CD14-positive monocyte (primary cell): Measurements from ENCODE around the gene EDDM13. TPM values are rescaled to one million over a fixed set of nuclear protein-coding genes. Genes with fewer than 3 reads are reported as not detected.
A peak's percentile ranks its signal among the peaks of the same experiment; 100 is the strongest.

ENCODE experiments used
- DNase-seq, 3 donors: peaks; one replicate each; pipeline ENCODE4 v3.0.0-alpha.2; 2011 to 2022
- H2AFZ ChIP-seq: 2 replicates; pipeline ENCODE4 v1.6.0; 2012; ENCODE audit warnings: mild to moderate bottlenecking, low read depth, low read length, inconsistent platforms; ENCODE audit not compliant: insufficient read depth, poor library complexity, severe bottlenecking
- H3K27ac ChIP-seq, 2 donors: 1 replicate in 1 of 2; 2 replicates in 1 of 2; pipeline ENCODE4 v1.5.1; 2012 to 2013; ENCODE audit warnings: low read length in 2 of 2, control low read depth in 1 of 2, inconsistent platforms in 1 of 2, low read depth in 1 of 2, mild to moderate bottlenecking in 1 of 2
- H3K27me3 ChIP-seq, 2 donors: one replicate each; pipeline versions ENCODE4 v1.6.0 to v1.6.1; 2011 to 2013; ENCODE audit warnings: low read length in 2 of 2; ENCODE audit not compliant: control insufficient read depth in 2 of 2, insufficient read depth in 2 of 2
- H3K36me3 ChIP-seq, 2 donors: replicated peaks in 1 of 2; 1 replicate in 1 of 2; 2 replicates in 1 of 2; pipeline versions ENCODE4 v1.5.1 to v1.6.1; 2012 to 2013; ENCODE audit warnings: low read length in 2 of 2, control low read depth in 1 of 2, inconsistent platforms in 1 of 2, mild to moderate bottlenecking in 1 of 2; ENCODE audit not compliant: insufficient read depth in 2 of 2, control insufficient read depth in 1 of 2
- H3K4me1 ChIP-seq, 2 donors: 1 replicate in 1 of 2; 2 replicates in 1 of 2; pipeline versions ENCODE4 v1.5.1 to v1.6.1; 2012 to 2013; ENCODE audit warnings: low read length in 2 of 2, control low read depth in 1 of 2, inconsistent platforms in 1 of 2, mild to moderate bottlenecking in 1 of 2, moderate library complexity in 1 of 2; ENCODE audit not compliant: insufficient read depth in 2 of 2, control insufficient read depth in 1 of 2
- H3K4me2 ChIP-seq: replicated peaks from 2 replicates; pipeline ENCODE3; 2012; ENCODE audit warnings: low read length, moderate library complexity, mild to moderate bottlenecking; ENCODE audit not compliant: poor library complexity, severe bottlenecking; ENCODE audit errors: extremely low read depth
- H3K4me3 ChIP-seq, 3 experiments: fragments of 200-600 bp in 1 of 3; sonication (generic) in 1 of 3; replicated peaks in 1 of 3; 1 replicate in 2 of 3; 2 replicates in 1 of 3; pipeline ENCODE4 v1.5.1; 2011 to 2013; ENCODE audit warnings: low read length in 3 of 3, mild to moderate bottlenecking in 3 of 3, control low read depth in 2 of 3, low read depth in 2 of 3, inconsistent platforms in 1 of 3, moderate library complexity in 1 of 3
- H3K79me2 ChIP-seq: 2 replicates; pipeline ENCODE4 v1.6.0; 2012; ENCODE audit warnings: mild to moderate bottlenecking, control low read depth, inconsistent platforms, low read length, moderate library complexity; ENCODE audit not compliant: insufficient read depth
- H3K9ac ChIP-seq: 2 replicates; pipeline ENCODE4 v1.6.0; 2017; ENCODE audit warnings: low read length, mild to moderate bottlenecking; ENCODE audit not compliant: insufficient read depth, poor library complexity, severe bottlenecking
- H3K9me3 ChIP-seq, 2 donors: replicated peaks in 1 of 2; 1 replicate in 1 of 2; 2 replicates in 1 of 2; pipeline versions ENCODE4 v1.5.1 to v1.6.1; 2012 to 2013; ENCODE audit warnings: low read length in 2 of 2, control low read depth in 1 of 2; ENCODE audit not compliant: control insufficient read depth in 1 of 2, insufficient read depth in 1 of 2
- H4K20me1 ChIP-seq: 2 replicates; pipeline ENCODE4 v1.6.0; 2012; ENCODE audit warnings: mild to moderate bottlenecking, low read length, control low read depth, moderate library complexity; ENCODE audit not compliant: insufficient read depth
- H3K27ac Mint-ChIP-seq, 7 donors: one replicate each; pipeline ENCODE4 v1.8.0; 2020; ENCODE audit warnings: mild to moderate bottlenecking in 7 of 7, mixed read lengths in 7 of 7, moderate library complexity in 6 of 7, inconsistent platforms in 2 of 7
- H3K27me3 Mint-ChIP-seq, 3 donors: one replicate each; pipeline ENCODE4 v1.8.0; 2021 to 2022; ENCODE audit warnings: low read depth in 3 of 3, mild to moderate bottlenecking in 3 of 3, mixed read lengths in 3 of 3, moderate library complexity in 3 of 3, inconsistent platforms in 1 of 3
- H3K36me3 Mint-ChIP-seq, 2 donors: one replicate each; pipeline ENCODE4 v1.8.0; 2020; ENCODE audit warnings: mixed read lengths in 2 of 2, inconsistent platforms in 1 of 2, mild to moderate bottlenecking in 1 of 2
- H3K4me1 Mint-ChIP-seq: one replicate; pipeline ENCODE4 v1.8.0; 2020; ENCODE audit warnings: mild to moderate bottlenecking, mixed read lengths
- H3K4me3 Mint-ChIP-seq, 2 donors: one replicate each; pipeline ENCODE4 v1.8.0; 2020; ENCODE audit warnings: mild to moderate bottlenecking in 2 of 2, mixed read lengths in 2 of 2, moderate library complexity in 1 of 2
- H3K9me3 Mint-ChIP-seq, 7 donors: one replicate each; pipeline ENCODE4 v1.8.0; 2020 to 2022; ENCODE audit warnings: mixed read lengths in 7 of 7, mild to moderate bottlenecking in 6 of 7, moderate library complexity in 6 of 7, inconsistent platforms in 2 of 7
- CTCF ChIP-seq: fragments of 200-600 bp; IDR thresholded peaks from one replicate; pipeline ENCODE4 v1.8.0; 2022; ENCODE audit warnings: antibody characterized with exemption, mild to moderate bottlenecking
- WGBS: methylation state at CpG from one replicate; pipeline ENCODE4 v1.1.5; 2013; ENCODE audit warnings: missing lambda C conversion rate; ENCODE audit not compliant: insufficient coverage; 5-methylcytosine and 5-hydroxymethylcytosine counted together
- intact Hi-C, 2 donors: fragments of 100-400 bp; cut with micrococcal nuclease; formaldehyde crosslinking; loops; one replicate each; pipeline versions ENCODE4 v1.15.0 to v1.15.1; 2023
- polyA plus RNA-seq, 3 donors: library from polyadenylated mRNA; depleted of rRNA in 1 of 3; unstranded in 2 of 3; stranded (reverse) in 1 of 3; fragments of 300-500 nt in 2 of 3; fragments of >200 nt in 1 of 3; fragmentation: Illumina TruSeq in 2 of 3; gene quantifications; 1 replicate in 2 of 3; 2 replicates in 1 of 3; pipeline ENCODE4 v1.2.3, GENCODE V29; 2012 to 2021

The EDDM13 gene
- polyA plus RNA-seq, 3 donors: 0.25 to 0.70 (median 0.61) TPM

- Histone ChIP-seq H2AFZ (no peak overlapping the region), H3K27ac (no peak overlapping the region), H3K4me1 (no peaks in the 10 kb centered on the region), H4K20me1 (no peaks in the 10 kb centered on the region), H3K36me3 (no peaks in the 10 kb centered on the region), H3K9ac (no peak overlapping the region), H3K4me2 (no peak overlapping the region), H3K9me3 (no peaks in the 10 kb centered on the region), H3K27me3 (no peaks in the 10 kb centered on the region), H3K4me3 (no peak overlapping the region), H3K79me2 (no peaks in the 10 kb centered on the region)
- TF ChIP-seq CTCF: peak; percentile 95
- no peaks in the 10 kb centered on the region for H3K36me3 Mint-ChIP-seq
- no CpG with 5 or more reads among the region's 8 CpGs for WGBS
- H3K27ac Mint-ChIP-seq: no peak overlapping the region
- peaks cover 3% of the 10 kb centered on the region for H3K4me1 Mint-ChIP-seq
- DNase-seq: peak; percentile 9 to 62 (median 44)
- H3K4me3 Mint-ChIP-seq: no peak overlapping the region
- peaks cover 0 to 2% (median 0%) of the 10 kb centered on the region in 3 donors for H3K27me3 Mint-ChIP-seq
- H3K9me3 Mint-ChIP-seq: peaks cover 0 to 1% (median 0%) of the 10 kb centered on the region in 7 donors
- intact Hi-C loops: loop anchor here in 1 of 2 donors (5.0 kb wide), 2 partner anchors 98 to 273 kb away; no protein-coding TSS in a partner anchor
Observed at GRCh38 chr19:56350416-56351045, 78.0 kb downstream of the EDDM13 start.

- H3K27me3 ChIP-seq: no peaks in the 10 kb centered on the region
- 89% methylated on average over 6 of the region's 6 CpGs for WGBS
- intact Hi-C loops: loop anchor here in 1 of 2 donors (5.0 kb wide), 2 partner anchors 99 to 274 kb away; no protein-coding TSS in a partner anchor
- Mint-ChIP-seq H3K4me1 (peaks cover 3% of the 10 kb centered on the region), H3K4me3 (no peak overlapping the region), H3K9me3 (peaks cover 0 to 3% (median 0%) of the 10 kb centered on the region in 7 donors), H3K36me3 (no peaks in the 10 kb centered on the region), H3K27me3 (peaks cover 0 to 2% (median 0%) of the 10 kb centered on the region in 3 donors), H3K27ac (no peak overlapping the region)
- no peaks in the 10 kb centered on the region for H3K79me2 ChIP-seq
- H3K27ac ChIP-seq: no peak overlapping the region
- no peaks in the 10 kb centered on the region for H3K9me3 ChIP-seq
- no peak overlapping the region for H3K9ac ChIP-seq
- H3K36me3 ChIP-seq: no peaks in the 10 kb centered on the region
- TF ChIP-seq CTCF: no peak
- H2AFZ ChIP-seq: no peak overlapping the region
- H3K4me3 ChIP-seq: no peak overlapping the region
- H3K4me2 ChIP-seq: no peak overlapping the region
- DNase-seq: no peak
- H3K4me1 ChIP-seq: no peaks in the 10 kb centered on the region
- H4K20me1 ChIP-seq: no peaks in the 10 kb centered on the region
Observed at GRCh38 chr19:56351208-56351607, 78.7 kb downstream of the EDDM13 start.
